Left forelimb (tissue), 1 donor: ENCODE results near the gene SPSB1.
"Not testable (repeated sequence)": the region's sequence is repeated elsewhere in the genome, so short reads cannot be mapped to it uniquely, and the experiment has no call there.

Experiments used
- DNase-seq: peaks from one replicate; pipeline ENCODE4 v3.0.0-alpha.2; 2018; ENCODE audit warnings: low spot score

The SPSB1 gene

DNA sequence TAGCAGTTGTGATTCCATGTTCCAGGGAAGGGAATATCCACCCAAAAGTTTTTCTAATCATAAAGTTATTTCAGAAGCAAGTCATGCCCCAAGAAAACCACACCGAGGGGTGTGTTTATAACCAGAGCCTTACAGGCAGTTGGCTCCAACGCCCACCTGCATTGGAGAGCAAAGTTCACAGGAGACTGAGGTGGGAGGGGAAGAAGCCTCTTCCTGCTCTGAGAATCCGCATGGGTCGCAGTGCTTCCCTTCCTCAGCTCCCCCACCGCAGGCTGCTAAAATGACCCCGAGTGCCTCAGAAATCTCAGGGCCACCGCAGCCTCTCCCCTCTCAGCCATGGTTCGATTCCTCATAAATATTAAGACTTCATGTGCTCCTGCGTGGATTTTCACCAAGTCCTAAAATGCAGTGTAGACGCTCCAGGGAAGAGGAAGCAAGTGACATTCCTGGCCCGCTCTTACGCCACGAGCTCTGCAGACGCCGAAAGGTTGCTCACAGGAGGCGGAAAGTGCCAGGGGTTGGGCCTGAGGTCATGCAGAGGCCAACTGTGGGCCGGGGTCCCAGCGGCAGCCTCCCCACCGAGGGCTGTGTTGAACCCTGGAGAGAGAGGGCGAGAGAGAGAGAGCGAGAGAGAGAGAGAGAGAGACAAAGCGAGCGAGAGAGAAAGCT is 13.4 kb upstream of the SPSB1 start:
- DNase-seq = no peak

DNA sequence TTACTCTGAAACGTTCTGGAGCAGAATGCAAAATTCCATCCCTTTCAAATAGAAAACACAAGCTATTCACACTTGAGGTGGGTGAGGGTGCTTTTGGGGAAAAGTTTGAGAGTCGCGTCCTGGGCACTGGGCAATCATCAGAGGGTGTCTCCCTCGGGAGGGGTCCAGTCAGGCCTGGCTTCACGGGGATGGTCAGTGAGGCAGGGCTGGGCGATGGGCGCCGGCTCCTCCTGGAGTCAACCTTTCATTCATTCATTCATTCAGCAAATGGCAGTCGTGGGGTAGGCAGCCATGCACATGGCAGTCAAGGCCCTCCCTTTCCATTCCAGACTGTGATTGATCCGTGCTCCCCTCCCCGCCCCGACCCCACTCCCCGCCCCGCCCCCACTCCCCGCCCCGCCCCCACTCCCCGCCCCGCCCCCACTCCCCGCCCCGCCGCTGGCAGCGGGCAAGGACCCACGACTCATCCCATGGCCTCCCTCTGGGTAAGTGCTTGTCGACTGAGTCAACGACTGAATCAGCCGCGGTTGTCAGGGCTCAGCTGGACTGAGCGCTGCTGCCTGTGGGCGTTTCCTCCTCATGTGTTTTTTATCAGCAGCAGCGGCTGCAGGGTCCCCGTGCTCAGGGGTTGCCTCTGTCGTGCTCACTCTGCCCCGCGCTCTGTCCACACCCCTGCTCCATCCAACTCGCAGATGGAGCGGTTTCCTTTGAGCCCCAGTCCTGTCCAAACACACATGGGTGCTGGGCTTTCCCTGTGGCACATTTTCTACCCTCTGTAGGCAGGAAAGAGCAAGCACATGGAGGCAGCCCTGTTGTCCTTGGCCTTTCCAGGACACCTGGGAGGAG is 12.5 kb upstream of the SPSB1 start:
- DNase-seq = no peak

DNA sequence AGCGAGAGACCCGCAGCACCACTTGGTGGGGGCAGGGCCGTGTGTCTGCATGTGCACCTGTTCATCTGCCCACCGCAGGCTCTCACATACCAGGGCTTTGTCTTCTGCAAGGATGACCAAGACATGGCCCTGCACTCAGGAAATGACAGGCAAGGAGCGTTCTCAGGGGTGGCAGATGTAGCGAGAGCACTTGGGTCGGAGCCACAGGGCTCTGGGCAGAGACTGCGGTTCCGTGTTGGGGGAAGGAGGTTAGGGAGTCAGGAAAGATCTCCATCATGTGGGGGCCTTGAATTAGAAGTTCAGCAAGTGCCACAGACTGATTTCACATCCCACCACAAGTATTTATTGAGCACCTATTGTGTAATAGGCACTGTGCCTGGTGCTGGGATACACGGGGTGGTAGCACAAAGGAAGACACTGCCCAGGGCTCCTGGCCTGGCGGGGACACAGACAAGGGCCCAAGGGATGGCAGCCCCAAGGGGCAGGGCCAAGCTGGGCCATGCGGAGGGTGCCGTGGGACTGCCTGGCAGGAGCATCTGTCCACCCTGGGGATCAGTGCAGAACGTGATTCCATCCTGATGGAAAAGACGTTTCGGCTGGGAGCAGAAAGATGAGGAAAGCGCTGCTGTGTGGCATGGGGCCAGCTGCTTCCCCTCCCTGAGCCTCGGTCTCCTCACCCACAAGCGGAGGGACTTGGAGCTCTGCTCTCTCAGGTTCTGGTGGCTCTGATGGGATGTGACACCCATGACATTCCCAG is 11.4 kb upstream of the SPSB1 start:
- DNase-seq = no peak

DNA sequence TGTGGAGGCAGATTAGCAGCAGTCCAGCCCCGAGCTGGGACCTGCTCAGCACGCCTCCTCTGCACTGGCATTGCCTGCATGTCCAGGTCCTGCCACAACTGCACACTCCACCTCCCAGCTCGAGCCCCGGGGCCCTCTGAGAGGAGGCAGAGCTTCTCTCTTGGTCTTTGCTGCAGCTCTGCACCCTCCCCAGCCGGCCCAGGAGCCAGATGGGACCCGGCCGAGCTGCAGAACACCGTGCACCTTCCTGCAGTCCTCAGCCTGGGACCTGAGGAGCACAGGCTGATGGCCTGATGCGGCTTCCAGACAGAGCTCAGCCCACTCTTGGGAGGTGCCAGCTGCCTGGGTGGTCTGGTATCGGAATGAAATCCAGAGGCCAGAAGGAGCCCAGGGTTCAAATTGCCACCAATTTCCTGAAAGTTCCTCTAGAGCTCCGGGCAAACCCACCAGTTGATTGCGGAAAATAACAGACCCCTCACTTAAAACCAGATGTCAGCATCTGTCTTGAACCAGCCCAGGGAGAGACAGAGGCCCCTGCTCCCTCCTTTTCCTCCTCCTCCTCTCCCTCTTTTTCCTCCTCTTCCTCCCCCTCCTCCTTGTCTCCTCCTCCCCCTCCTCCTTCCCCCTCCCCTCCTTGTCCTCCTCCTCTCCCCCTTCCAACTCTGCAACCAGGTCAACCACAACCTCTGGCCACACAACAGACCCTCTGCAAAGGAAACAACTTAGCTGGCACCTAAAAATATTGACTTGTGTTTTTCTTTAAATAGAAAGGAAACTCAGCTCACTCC is 10.6 kb upstream of the SPSB1 start:
- DNase-seq = no peak

DNA sequence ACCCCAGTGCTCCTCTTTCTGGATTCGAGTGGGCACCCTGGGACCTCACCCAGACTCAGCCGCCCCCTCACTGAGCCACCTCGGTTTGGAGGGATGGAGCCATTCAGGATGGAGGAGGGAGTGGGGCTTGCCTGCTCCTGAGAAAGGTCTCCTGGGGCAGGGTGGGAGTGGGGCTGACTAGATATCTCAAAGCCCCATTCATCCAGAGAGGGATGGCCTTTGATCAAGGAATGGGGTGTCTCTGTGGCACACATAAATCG is 10.1 kb upstream of the SPSB1 start:
- no peak for DNase-seq

DNA sequence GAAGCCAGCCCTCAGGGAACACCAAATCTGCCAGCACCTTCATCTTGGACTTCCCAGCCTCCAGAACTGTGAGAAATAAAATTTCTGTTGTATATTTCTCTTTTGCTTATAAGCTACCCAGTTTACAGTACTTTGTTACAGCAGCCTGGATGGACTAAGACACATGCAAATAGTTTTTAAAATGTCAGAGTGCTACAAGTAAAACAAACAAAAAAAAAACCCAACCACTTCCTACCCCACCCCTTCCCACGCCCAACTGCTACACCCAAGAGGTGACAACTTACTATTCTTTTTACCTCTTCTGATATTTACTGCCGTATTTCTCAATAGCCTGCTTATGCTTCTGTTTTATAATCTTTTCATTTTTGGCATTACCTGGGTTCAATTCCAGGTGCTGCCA is 8.6 kb upstream of the SPSB1 start:
- DNase-seq = no peak

DNA sequence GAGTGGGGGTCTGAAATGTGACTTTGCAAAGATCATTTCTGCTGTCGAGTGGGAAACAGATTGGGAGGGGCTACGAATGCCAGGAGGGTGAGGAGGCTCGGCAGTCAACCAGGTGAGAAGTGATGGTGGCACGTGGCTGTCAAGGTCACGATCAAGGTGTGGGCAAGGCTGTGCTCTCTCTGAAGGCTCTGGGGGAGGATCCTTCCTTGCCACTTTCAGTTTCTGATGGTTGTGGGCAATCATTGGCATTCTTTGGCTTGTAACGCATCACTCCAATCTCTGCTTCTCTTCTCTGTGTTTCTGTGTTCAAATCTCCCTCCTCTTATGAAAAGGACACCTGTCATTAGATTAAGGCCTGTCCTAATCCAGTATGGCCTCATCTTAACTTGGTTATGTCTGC is 6.1 kb upstream of the SPSB1 start:
- DNase-seq = no peak

DNA sequence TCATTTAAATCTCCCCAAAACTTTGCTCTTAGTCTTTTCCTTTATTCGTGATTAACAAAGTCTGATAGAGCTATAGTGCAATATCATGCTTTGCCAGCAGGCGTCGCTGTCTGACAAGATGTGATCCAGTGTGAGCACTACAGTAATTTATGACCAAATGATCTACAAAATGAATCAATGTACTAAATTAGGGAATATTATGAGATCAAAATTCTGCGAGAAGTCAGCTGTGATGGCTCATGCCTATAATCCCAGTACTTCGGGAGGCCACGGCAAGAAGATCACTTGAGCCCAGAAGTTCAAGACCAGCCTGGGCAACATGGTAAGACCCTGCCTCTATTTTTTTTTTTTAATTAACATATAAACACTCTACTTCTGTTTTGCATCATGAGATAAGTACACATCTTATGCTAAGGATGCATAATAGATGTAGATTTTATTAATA is 3.6 kb upstream of the SPSB1 start:
- no peak for DNase-seq

DNA sequence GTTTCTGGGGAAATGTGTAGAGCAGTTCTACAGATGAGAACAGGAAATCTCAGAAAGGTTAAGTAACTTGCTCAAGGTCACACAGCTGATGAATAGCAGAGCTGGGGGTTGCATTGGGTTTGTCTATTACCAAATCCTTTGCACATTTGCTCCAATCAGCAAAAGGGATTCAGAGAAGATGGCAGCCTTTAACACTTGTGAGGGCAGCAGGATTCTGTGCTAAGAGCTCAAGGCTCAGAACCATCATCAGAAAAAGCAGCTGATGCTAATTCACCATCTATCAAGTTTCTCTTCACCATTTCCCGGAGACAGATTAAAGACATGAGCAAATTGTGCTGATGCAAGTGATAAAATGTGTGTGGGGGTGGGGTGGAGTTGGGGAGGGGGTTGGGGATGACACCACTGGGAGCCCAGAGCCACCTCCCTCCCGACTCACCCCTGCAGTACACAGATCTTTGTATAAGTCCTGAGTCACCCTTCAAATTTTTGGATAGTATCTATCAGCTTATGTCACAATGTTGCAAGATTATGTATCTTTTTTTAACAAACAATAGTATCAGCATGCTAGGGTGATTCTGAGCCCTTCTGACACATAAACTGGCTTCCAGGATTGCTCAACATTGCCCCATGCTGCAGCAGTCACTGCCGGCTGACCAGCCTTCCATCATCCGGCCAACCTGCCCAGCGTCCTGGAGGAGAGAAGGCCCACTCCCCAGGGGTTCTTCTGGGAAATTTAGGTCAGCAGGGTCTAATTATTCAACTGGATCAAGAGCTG is 2.8 kb upstream of the SPSB1 start:
- no peak for DNase-seq

DNA sequence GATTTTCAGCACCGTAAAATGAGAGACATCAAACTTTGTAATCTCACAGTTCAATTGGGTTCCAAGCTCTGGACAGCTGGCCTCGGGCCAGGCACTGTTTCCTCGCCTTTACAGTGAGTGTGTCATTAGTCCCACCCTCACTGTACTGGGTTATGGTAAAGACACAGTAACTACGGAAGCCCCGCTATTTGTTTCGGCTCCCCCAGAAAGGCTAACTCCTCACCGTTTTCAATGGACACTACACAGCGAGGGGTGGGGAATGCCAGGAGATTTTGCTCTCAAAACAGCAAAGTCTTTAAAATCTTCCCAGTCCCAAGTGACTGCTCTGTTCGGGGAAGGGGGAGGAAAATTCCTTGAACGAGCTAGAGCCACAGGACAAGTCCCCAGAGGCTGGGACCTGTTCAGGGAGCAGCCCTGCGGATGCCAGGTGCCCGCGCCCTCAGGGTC is 757 bp upstream of the SPSB1 start:
- no peak for DNase-seq

DNA sequence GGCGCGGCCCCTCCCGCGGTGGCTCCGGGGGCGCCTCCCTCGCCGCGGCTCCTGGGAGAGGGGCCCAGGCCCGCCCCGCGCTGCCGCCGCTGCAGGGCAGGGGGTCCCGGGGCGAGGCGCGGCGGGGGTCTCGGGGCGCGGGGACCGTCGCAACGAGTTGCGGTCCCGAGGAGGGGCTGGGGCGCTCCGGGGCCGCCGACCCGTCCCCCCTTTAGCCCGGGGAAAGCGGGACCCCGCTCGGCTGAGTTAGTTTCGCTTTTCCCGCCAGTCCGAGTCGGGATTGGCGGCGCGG is 493 bp downstream of the SPSB1 start:
- no peak for DNase-seq

DNA sequence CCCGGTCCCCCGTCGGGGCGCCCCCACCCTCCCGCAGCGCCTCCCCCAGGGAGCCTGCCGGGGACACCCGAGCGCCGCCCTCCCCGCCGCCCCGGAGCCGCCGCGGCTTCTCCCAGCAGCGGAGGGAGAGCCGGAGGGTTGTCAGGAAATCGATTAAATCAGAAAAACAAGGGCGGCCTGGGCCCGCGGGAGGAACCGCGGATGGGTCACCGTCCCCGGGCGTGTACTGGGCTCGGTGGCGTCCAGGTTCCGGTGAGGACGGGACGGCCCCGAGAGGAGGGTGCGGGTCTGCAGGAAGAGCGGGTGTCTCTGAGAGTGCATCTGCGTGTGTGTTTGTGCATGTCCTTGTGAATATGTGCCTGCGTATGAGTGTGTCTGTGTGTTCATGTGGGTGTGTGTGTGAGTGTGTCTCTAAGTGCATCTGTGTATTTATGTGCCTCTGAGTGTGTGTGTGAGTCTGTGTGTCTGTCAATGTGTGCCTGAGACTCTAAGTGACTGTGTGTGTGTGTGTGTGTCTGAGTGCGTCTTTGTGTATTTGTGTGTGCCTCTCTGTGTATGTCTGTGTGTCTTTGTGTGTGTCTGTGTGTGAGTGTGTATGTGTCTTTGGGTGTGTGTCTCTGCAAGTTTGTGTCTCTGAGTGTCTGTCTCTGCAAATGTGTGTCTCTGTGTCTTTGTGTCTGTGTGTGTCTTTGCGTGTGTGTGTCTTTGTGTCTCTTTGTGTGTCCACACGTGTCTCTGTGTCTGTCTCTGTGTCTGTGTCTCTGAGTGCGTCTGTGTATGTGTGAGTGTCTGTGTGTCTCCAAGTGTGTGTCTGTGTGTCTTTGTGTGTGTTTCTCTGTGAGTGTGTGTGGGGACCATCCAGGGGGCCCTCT is 1.1 kb downstream of the SPSB1 start:
- DNase-seq = no peak

DNA sequence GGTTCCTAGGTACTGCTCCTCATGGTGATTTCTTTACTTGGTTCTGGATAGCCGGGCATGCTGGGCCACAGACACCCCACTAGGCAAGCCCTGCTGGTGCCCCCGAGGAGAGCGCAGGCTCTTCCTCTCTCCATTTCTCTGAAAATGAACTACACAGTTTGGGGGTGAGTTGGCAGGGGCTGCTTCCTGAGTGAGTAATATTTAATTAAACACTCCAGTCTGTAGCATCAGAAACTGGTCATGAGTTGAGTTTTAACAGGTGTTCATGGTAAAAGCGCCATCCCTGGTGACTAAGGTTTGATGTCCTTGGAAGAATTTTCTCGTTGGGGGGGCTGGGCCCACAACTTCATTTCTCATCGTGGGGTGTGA is 1.7 kb downstream of the SPSB1 start:
- no peak for DNase-seq

DNA sequence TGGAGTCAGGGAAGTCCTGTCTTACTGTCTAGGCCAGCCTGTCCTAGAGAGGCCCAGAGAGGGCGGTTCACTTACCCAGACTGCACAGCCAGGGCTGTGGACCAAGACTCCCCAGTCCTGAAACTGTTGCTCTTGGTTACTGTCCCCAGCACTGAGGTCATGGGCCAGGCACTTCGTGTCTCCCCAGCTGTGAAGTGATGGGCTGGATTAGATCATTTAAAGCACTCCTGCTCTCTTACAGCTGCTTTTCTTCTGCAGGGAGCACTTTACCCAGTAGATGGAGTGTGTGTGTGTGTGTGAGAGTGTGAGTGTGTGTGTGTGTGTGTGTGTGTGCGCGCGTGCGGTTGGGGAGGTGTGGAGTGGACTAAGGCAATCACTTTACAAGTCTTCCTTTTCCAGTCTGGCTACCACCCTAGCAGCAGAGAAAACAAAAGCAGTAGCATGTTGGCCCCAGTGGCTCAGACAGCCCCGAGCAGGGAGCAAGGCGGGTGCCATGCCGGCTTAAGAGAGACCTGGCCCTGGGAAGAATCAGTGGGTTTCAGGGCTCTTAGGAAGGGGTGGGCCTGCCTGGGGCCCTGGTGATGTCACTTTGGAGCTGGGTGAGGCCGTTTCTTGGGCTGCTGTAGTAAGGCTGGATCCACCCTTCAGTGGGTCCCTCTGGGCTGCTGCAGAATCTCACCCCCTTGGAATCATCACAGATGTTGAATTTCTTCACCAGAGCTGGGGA is 2.4 kb downstream of the SPSB1 start:
- DNase-seq = no peak

DNA sequence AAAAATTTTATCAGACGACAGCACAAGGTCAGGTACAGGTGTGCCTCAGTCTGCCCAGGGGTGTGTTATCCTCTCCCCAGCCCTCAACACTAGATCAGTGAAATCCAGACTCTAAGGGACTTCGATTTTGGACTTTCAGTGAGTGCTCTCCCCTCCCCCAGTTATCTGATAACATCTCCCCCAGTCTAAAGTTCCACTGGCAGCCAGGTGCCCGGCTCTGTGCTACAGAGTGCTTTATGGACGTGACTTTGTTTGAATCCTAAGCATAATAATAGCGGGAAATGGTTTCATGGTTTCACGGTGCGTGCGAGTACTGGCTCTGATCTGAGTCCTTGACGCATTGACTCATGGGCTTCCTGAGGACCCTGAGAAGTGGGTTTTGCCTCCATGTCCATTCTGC is 3.2 kb downstream of the SPSB1 start:
- DNase-seq = no peak

DNA sequence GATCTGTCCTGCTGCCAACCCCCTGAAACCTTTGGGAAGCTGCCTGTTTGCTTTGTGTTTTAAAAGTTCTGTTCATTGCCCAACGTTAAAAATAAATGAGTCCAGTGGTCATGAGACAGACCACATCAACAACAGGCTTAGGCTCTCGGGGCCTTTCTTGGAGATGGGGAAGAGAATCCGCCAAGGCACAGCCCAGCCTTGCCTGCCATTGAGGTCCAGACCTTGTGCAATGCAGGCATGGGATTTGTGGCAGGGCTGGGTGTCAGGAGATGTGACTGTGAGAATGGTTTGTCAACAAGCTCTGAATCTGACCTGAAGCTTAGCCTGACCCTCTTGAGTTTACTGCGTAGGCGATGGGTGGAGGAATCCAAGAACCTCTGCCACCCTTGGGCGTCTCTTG is 4.2 kb downstream of the SPSB1 start:
- DNase-seq = no peak

DNA sequence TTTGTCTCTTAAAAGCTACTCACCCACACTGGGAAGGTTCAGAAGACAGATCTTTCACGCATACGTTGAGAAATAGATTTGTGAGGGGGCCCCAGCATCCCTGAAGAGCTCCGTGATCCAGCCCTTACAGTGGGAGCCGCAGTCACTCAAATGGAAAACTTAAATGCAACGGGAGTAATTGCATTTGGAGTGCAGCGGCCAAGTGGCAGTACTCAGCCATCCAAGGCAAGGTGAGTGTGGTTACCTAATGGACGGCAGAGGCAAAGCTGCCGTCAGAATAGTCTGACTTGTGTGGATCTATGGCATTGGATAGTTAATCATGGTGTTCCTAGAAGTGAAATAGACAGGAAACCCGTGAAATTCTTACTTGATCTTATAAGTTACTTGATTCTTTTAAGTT is 5.1 kb downstream of the SPSB1 start:
- DNase-seq = no peak

DNA sequence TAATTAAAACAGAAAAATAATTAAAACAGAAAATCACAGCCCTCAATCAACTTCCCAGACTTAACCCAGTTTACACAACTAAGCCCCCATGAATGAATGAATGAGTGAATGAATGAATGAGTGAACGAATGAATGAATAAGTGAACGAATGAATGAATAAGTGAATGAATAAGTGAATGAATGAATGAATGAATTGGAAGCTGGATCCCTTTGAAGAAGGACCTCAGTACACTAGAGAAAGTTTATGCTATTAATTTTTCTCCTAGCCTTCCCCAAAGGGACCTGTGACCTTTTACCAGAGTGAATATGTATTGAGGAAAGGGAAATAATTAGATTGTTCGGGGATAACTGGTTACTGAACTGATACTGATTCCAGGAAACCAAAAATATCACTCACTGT is 5.6 kb downstream of the SPSB1 start:
- no peak for DNase-seq

DNA sequence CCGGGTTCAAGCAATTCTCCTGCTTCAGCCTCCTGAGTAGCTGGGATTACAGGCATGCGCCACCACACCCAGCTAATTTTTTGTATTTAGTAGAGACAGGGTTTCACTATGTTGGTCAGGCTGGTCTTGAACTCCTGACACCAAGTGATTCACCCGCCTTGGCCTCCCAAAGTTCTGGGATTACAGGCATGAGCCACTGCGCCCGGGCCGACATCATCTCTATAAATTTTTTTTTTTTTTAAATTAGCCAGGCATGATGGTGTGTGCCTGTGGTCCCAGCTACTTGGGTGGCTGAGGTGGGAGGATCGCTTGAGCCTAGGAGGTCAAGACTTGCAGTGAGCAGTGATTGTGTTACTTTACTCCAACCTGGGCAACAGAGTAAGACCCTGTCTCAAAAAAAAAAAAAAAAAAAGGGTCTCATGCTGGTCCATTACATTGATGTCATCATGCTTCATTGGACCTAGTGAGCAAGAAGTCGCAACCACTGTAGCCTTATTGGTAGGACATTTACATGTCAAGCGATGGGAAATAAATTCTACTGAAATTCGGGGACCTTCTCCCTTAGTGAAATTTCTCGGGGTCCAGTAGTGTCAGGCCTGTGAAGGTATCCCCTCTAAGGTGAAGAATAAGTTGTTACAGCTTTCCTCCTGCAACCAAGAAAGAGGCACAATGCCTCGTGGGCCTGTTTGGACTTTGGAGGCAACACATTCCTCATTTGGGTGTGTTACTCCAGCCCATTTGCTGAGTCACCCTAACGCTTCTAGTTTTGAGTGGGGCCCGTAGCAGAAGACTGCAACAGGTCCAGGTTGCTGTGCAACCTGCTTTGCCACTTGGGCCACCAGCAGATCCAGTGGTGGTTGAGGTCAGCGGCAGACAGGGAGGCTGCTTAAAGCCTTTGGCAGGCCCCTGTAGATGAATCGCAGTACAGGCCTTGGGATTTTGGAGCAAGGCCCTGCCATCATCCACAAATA is 7.2 kb downstream of the SPSB1 start:
- DNase-seq = not testable (repeated sequence)
